Ecto neural progenitor cell (in vitro differentiated cells): ENCODE measurements around the gene SPCS3.

Experiments used
- DNase-seq: peaks from one replicate; pipeline ENCODE4 v3.0.0-alpha.2; 2018; ENCODE audit warnings: low spot score

Gene SPCS3

GRCh38 chr4:176350671-176351070 lies 30.9 kb downstream of the SPCS3 start:
- DNase-seq = no peak

- DNase-seq = no peak
Measured at GRCh38 chr4:176354884-176355283, 35.1 kb downstream of the SPCS3 start.

- no peak for DNase-seq
Measured at GRCh38 chr4:176357359-176358082, 37.8 kb downstream of the SPCS3 start.

- DNase-seq = no peak
Measured at GRCh38 chr4:176358083-176358469, 38.3 kb downstream of the SPCS3 start.

GRCh38 chr4:176359590-176359989 lies 39.8 kb downstream of the SPCS3 start:
- no peak for DNase-seq

DNA sequence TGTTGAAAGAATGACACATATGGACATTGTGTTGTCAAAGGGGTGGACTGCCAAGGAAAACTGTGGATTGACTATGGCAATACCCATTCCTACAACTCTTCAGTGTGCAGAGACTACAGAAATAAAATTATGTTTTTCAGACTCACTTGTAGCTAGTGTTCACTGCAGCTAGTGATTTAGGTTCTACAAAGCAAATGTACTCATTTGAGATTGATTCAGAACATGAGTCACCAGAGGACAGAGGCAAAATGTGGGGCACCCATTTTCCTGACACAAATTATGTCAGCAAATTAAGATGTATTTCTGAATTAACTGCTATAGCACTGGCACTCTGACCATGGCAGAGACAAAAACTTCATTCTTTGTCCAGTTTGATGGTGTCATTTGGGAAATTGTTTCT lies 40.7 kb downstream of the SPCS3 start:
- DNase-seq = no peak

GRCh38 chr4:176363072-176363471 lies 43.3 kb downstream of the SPCS3 start:
- DNase-seq = no peak

- DNase-seq = no peak
Measured at GRCh38 chr4:176367771-176368465, 48.2 kb downstream of the SPCS3 start.

DNA sequence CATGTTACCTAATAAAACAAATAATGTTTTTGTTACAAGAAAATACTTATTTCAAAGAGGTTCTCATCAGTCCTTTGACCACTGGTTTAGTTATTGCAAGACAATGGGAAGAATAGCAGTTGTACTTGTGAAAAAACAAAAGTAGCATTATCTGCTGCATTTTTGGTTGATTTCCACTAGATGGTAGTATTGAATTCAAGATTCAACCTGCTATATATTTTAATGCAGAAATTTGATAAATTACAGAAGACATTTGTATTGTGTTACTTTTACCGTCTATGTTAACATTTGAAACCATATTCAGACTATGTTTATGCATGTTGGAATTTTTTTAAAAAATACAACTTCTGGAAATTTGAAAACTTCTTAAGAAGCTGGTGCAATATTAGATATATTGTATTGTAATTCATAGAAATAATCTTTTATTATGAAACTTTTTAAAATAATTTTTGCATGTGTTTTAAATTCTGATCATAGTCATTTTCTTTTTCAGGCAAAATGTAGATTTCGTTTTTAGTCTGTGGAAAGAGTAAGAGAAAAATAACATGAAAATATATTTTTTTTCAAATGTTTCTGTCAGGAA lies 56.4 kb downstream of the SPCS3 start:
- DNase-seq = no peak

DNA sequence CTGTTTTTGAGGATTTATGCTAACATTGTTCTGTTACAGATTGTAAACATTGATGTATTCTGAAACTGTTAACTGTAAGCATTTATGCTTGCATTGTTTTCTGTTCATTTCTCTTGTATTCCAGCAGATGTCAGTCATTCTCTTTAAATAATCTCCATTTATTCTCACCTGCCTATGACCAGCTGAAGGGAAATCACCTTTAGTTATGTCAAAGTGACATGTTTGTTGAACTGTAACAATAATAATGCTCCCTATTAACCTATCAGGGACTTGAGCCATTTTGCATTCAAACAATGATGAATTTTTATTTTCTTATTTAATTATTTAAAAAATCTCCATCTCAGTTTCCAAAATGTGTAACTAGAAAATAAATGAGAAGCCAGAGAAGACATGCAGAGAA lies 58.0 kb downstream of the SPCS3 start:
- no peak for DNase-seq

DNA sequence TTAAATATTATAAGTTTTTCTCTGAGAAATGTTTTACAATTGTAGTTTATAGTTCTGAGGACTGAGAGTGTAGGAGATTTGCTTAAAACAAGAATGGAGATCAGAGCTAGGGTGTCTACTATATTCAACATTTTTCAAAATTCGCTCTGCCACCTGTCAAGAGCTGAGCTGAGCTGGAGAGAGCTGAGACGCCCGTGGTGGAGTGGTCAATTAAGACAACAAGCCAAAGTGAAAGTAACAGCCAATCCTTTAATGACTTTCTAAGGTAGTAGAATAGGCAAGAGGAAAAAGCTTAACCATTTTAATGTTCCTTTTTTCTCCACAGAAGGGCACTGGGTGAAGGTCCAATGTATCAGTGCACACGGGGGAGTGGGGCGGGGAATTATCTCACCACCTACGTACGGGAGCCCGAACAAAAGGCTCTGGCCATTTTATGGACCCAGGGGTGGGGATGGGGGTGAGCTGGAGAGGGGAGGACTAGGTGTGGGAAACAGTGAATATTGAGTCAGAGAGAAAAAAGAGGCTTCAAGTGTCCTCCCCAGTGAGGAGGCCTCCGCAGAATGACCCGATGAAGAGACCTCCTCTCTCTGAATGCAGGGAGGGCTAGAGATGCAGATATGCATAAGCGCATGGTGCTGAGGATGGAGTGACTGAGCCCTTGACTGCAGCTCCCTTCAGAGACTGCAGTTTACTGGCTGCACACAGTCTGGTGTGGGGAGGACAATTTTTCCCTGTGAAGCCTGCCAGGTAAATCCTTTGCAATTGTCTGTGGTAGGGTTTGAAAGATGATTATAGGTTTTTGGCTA lies 60.8 kb downstream of the SPCS3 start:
- DNase-seq = no peak
